ENCODE results near the gene DCTPP1. TPM values are rescaled to one million over a fixed set of nuclear protein-coding genes. Genes with fewer than 3 reads are reported as not detected.

DCTPP1 gene
- polyA plus RNA-seq, 3 donors, result 10.5 to 45.5 (median 32.2) TPM

- peak overlapping the region; percentile 76 for H3K9ac ChIP-seq (ENCODE audit: insufficient read depth, low read length, poor library complexity, severe bottlenecking)
- Mint-ChIP-seq H3K9me3 (peaks cover 0 to 2% (median 0%) of the 10 kb centered on the region in 7 donors), H3K4me3 (peak overlapping the region; percentile 92), H3K27ac (peak overlapping the region in 4 of 7 donors; percentile 4 to 74 (median 56)), H3K4me1 (peaks cover 43% of the 10 kb centered on the region), H3K27me3 (ENCODE audit: low read depth in 3 of 3) (peaks cover 2 to 18% (median 10%) of the 10 kb centered on the region in 3 donors), H3K36me3 (peaks cover 5 to 13% of the 10 kb centered on the region in 2 donors)
- no peaks in the 10 kb centered on the region for H3K27me3 ChIP-seq (ENCODE audit: control insufficient read depth in 2 of 2, insufficient read depth in 2 of 2, low read length in 2 of 2)
- DNase-seq, result no peak
- no peaks in the 10 kb centered on the region for H3K79me2 ChIP-seq (ENCODE audit: insufficient read depth, low read length)
- H3K4me3 ChIP-seq (replicated peaks in 1 of 3; ENCODE audit: low read depth in 2 of 3, low read length in 3 of 3), result peak overlapping the region; percentile 58 to 89 (median 83)
- H3K27ac ChIP-seq (ENCODE audit: low read depth in 1 of 2, low read length in 2 of 2), result no peak overlapping the region
- no peaks in the 10 kb centered on the region for H3K36me3 ChIP-seq (replicated peaks in 1 of 2; ENCODE audit: control insufficient read depth in 1 of 2, insufficient read depth in 2 of 2, low read length in 2 of 2)
- TF ChIP-seq CTCF (IDR thresholded peaks at IDR 0.05), result no peak
- H4K20me1 ChIP-seq (ENCODE audit: insufficient read depth, low read length), result no peaks in the 10 kb centered on the region
- peak overlapping the region; percentile 97 for H2AFZ ChIP-seq (ENCODE audit: insufficient read depth, low read depth, low read length, poor library complexity, severe bottlenecking)
- no peaks in the 10 kb centered on the region for H3K9me3 ChIP-seq (replicated peaks in 1 of 2; ENCODE audit: control insufficient read depth in 1 of 2, insufficient read depth in 1 of 2, low read length in 2 of 2)
- WGBS (ENCODE audit: insufficient coverage), result 15% methylated on average over 9 of the region's 12 CpGs
- H3K4me1 ChIP-seq (ENCODE audit: control insufficient read depth in 1 of 2, insufficient read depth in 2 of 2, low read length in 2 of 2), result peaks cover 28 to 39% of the 10 kb centered on the region in 2 donors
- peak overlapping the region; percentile 84 for H3K4me2 ChIP-seq (replicated peaks; ENCODE audit: extremely low read depth, low read length, poor library complexity, severe bottlenecking)
- intact Hi-C loops (cut with micrococcal nuclease), result loop anchor here in 1 of 2 donors (10.0 kb wide), 1 partner anchor 45 kb away; the partner anchor contains the start of gene CD2BP2
These were observed 30.2 kb downstream of the DCTPP1 start for GRCh38 chr16:30399435-30400186.

GRCh38 chr16:30398661-30399434 is 31.0 kb downstream of the DCTPP1 start:
- Histone ChIP-seq H3K4me1 (ENCODE audit: control insufficient read depth in 1 of 2, insufficient read depth in 2 of 2, low read length in 2 of 2) (peaks cover 27 to 41% of the 10 kb centered on the region in 2 donors), H3K27ac (ENCODE audit: low read depth in 1 of 2, low read length in 2 of 2) (no peak overlapping the region), H3K36me3 (replicated peaks in 1 of 2; ENCODE audit: control insufficient read depth in 1 of 2, insufficient read depth in 2 of 2, low read length in 2 of 2) (no peaks in the 10 kb centered on the region), H3K4me3 (replicated peaks in 1 of 3; ENCODE audit: low read depth in 2 of 3, low read length in 3 of 3) (no peak overlapping the region), H3K4me2 (replicated peaks; ENCODE audit: extremely low read depth, low read length, poor library complexity, severe bottlenecking) (no peak overlapping the region), H3K9me3 (replicated peaks in 1 of 2; ENCODE audit: control insufficient read depth in 1 of 2, insufficient read depth in 1 of 2, low read length in 2 of 2) (no peaks in the 10 kb centered on the region), H3K79me2 (ENCODE audit: insufficient read depth, low read length) (no peaks in the 10 kb centered on the region), H3K9ac (ENCODE audit: insufficient read depth, low read length, poor library complexity, severe bottlenecking) (no peak overlapping the region), H2AFZ (ENCODE audit: insufficient read depth, low read depth, low read length, poor library complexity, severe bottlenecking) (no peak overlapping the region), H4K20me1 (ENCODE audit: insufficient read depth, low read length) (no peaks in the 10 kb centered on the region), H3K27me3 (ENCODE audit: control insufficient read depth in 2 of 2, insufficient read depth in 2 of 2, low read length in 2 of 2) (no peaks in the 10 kb centered on the region)
- WGBS (ENCODE audit: insufficient coverage), result 89% methylated on average over 15 of the region's 23 CpGs
- H3K27ac Mint-ChIP-seq, result peak overlapping the region in 1 of 7 donors; percentile 5
- intact Hi-C loops (cut with micrococcal nuclease), result no loop called here
- H3K27me3 Mint-ChIP-seq (ENCODE audit: low read depth in 3 of 3), result peaks cover 5 to 22% (median 15%) of the 10 kb centered on the region in 3 donors
- TF ChIP-seq CTCF (IDR thresholded peaks at IDR 0.05), result no peak
- H3K4me3 Mint-ChIP-seq, result no peak overlapping the region
- H3K36me3 Mint-ChIP-seq, result peaks cover 5 to 13% of the 10 kb centered on the region in 2 donors
- H3K4me1 Mint-ChIP-seq, result peaks cover 45% of the 10 kb centered on the region
- H3K9me3 Mint-ChIP-seq, result peaks cover 0 to 2% (median 0%) of the 10 kb centered on the region in 7 donors
- no peak for DNase-seq
